Spinal cord (tissue), 10 donors: ENCODE data around the gene CEP192. TPM values are rescaled to one million over a fixed set of nuclear protein-coding genes. Genes with fewer than 3 reads are reported as not detected.

Experiments
- DNase-seq, 6 donors: peaks; one replicate each; pipeline versions ENCODE4 v3.0.0 to v3.0.0-alpha.2; 2013 to 2015; ENCODE audit warnings: low spot score in 6 of 6, low read depth in 4 of 6
- H3K27ac ChIP-seq: one replicate; pipeline ENCODE4 v1.5.1; 2013; ENCODE audit warnings: low read depth, low read length, control low read depth
- H3K27me3 ChIP-seq: one replicate; pipeline ENCODE4 v1.6.1; 2013; ENCODE audit warnings: low read length; ENCODE audit not compliant: control insufficient read depth, insufficient read depth
- H3K36me3 ChIP-seq: one replicate; pipeline ENCODE4 v1.6.1; 2013; ENCODE audit warnings: low read length; ENCODE audit not compliant: control insufficient read depth, insufficient read depth
- H3K4me1 ChIP-seq: one replicate; pipeline ENCODE4 v1.6.1; 2013; ENCODE audit warnings: low read length; ENCODE audit not compliant: control insufficient read depth, insufficient read depth
- H3K4me3 ChIP-seq: one replicate; pipeline ENCODE4 v1.5.1; 2013; ENCODE audit warnings: low read depth, low read length, control low read depth
- H3K9me3 ChIP-seq: one replicate; pipeline ENCODE4 v1.6.1; 2013; ENCODE audit warnings: low read length; ENCODE audit not compliant: control insufficient read depth, insufficient read depth
- WGBS: methylation state at CpG from one replicate; pipeline ENCODE4 v1.1.5; 2013; ENCODE audit warnings: missing lambda C conversion rate; ENCODE audit not compliant: insufficient coverage; 5-methylcytosine and 5-hydroxymethylcytosine counted together
- polyA plus RNA-seq, 2 donors: library from polyadenylated mRNA; unstranded; fragments of 120-200 nt; gene quantifications; one replicate each; pipeline ENCODE4 v1.2.1, GENCODE V29; 2013; ENCODE audit not compliant: insufficient read length in 2 of 2
- total RNA-seq, 2 donors: library from RNA; depleted of rRNA in 1 of 2; stranded (reverse); fragments of 120-200 nt in 1 of 2; fragments of >200 nt in 1 of 2; gene quantifications; one replicate each; pipeline versions ENCODE4 v1.2.3 to v1.2.4, GENCODE V29; 2013 to 2014
- donor health status: healthy.

The CEP192 gene
- total and polyA plus RNA-seq, 4 donors: 25.7 to 55.1 (median 34.6) TPM

DNA sequence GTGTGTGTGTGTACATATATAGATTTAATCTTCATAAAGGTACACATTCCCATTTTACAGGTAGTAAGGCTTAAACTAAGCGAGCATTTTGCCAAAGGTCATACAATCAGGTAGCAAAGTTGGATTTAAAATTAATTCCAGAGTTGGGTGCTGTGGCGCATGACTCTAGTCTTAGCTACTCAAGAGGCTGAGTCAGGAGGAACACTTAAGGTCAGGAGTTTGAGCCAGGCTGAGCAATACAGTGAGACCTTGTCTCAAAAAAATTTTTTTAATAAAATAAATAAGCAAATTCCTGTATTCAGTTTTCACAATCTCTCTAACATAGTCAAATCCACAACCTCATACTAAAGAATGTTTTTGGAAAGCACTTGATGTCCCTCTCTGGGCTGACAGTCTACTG is 115.9 kb downstream of the CEP192 start:
- peaks cover 38% of the 10 kb centered on the region for H3K36me3 ChIP-seq
- no peaks in the 10 kb centered on the region for H3K9me3 ChIP-seq
- H3K4me3 ChIP-seq: no peak overlapping the region
- H3K27me3 ChIP-seq: no peaks in the 10 kb centered on the region
- no peak for DNase-seq
- WGBS: no CpG with 5 or more reads among the region's 2 CpGs
- no peaks in the 10 kb centered on the region for H3K4me1 ChIP-seq
- no peak overlapping the region for H3K27ac ChIP-seq

DNA sequence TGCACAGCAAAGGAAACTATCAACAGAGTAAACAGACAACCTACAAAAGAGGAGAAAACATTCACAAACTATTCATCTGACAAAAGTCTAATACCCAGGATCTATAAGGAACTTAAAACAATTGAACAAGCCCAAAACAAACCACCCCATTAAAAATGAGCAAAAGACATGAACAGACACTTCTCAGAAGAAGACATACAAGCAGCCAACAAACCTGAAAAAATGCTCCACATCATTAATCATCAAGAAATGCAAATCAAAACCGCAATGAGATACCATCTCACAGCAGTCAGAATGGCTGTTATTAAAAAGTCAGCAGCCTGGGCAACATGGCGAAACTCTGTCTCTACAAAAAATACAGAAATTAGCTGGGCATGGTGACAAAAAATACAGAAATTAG is 117.2 kb downstream of the CEP192 start:
- H3K27me3 ChIP-seq: no peaks in the 10 kb centered on the region
- H3K4me1 ChIP-seq: no peaks in the 10 kb centered on the region
- no peaks in the 10 kb centered on the region for H3K9me3 ChIP-seq
- H3K36me3 ChIP-seq: peaks cover 28% of the 10 kb centered on the region
- no peak for DNase-seq
- no peak overlapping the region for H3K27ac ChIP-seq
- 0% methylated on average over 1 of the region's 2 CpGs for WGBS
- no peak overlapping the region for H3K4me3 ChIP-seq

GRCh38 chr18:13110559-13110958 is 119.4 kb downstream of the CEP192 start:
- Histone ChIP-seq H3K4me3 (no peak overlapping the region), H3K27me3 (no peaks in the 10 kb centered on the region), H3K4me1 (no peaks in the 10 kb centered on the region), H3K27ac (no peak overlapping the region), H3K36me3 (peaks cover 26% of the 10 kb centered on the region), H3K9me3 (no peaks in the 10 kb centered on the region)
- WGBS: 96% methylated on average over 3 of the region's 3 CpGs
- DNase-seq: no peak

DNA sequence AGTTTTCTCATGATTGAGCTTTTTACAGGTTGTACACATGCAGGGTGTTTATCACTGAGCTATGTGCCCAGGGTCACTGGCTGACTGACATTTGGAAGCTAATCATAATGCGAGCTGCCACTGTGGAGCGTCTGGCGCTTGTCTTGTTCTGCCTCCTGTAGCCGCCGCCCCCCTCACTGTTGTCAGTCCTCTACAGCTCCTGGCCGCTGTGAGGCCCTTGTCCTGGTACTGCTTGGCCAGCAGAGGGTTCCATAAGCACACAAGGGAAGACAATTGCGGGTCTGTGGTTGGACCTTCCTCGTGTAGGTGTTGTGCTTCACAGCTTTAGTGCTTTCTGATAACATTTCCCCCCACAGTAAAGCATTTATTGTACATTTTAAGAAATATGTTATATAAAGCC is 121.8 kb downstream of the CEP192 start:
- Histone ChIP-seq H3K4me3 (no peak overlapping the region), H3K9me3 (no peaks in the 10 kb centered on the region), H3K27me3 (no peaks in the 10 kb centered on the region), H3K4me1 (no peaks in the 10 kb centered on the region), H3K27ac (no peak overlapping the region), H3K36me3 (peaks cover 30% of the 10 kb centered on the region)
- WGBS: 25% methylated on average over 4 of the region's 8 CpGs
- peak in 3 of 6 donors; percentile 32 to 87 (median 83) for DNase-seq

DNA sequence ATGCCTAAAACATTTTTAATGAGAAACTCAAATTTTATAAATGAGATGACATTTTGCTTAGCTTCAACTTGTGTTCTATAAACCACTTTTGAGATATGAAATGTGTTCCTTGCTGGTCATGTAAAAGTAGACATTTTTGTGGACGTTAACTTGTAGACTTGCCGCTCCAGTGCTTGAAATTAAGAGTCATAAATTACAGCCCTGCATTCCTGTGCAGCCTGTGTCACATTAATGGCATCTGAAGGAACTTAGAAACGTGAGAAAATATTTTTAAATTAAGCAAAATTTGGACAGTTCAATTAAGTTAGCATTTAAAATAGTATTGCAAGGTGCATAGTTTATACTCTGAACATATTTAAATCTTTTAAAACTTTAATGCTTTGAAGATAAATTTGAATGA is 129.1 kb downstream of the CEP192 start:
- no peaks in the 10 kb centered on the region for H3K27me3 ChIP-seq
- 55% methylated on average over 2 of the region's 3 CpGs for WGBS
- H3K4me1 ChIP-seq: no peaks in the 10 kb centered on the region
- no peaks in the 10 kb centered on the region for H3K9me3 ChIP-seq
- peaks cover 18% of the 10 kb centered on the region for H3K36me3 ChIP-seq
- DNase-seq: no peak
- H3K4me3 ChIP-seq: no peak overlapping the region
- H3K27ac ChIP-seq: no peak overlapping the region

DNA sequence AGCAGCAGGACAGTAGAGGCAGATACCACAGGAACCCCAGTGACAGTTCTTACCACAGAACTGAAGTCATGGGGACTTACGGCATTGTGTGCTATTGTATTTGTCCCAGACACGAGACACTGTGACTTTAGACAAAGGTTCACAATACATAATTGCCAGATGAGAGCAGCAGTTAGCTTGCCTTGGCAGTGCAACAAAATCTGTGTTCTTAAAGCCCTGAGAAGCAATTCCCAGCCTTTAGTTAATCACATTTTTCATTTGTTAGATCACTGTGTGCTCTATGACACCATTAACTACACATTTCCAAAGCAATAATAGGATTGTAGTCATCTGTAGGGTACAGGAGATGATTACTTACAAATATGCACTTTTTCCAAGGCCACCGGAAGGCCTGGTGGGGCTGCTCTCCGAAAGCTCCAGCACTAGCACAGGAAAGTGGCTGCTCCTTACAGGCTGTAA is 129.8 kb downstream of the CEP192 start:
- H3K36me3 ChIP-seq: peaks cover 11% of the 10 kb centered on the region
- no peaks in the 10 kb centered on the region for H3K27me3 ChIP-seq
- no peaks in the 10 kb centered on the region for H3K4me1 ChIP-seq
- H3K9me3 ChIP-seq: no peaks in the 10 kb centered on the region
- peak overlapping the region; percentile 35 for H3K27ac ChIP-seq
- WGBS: 56% methylated on average over 4 of the region's 4 CpGs
- peak in 3 of 6 donors; percentile 2 to 74 (median 54) for DNase-seq
- H3K4me3 ChIP-seq: no peak overlapping the region

DNA sequence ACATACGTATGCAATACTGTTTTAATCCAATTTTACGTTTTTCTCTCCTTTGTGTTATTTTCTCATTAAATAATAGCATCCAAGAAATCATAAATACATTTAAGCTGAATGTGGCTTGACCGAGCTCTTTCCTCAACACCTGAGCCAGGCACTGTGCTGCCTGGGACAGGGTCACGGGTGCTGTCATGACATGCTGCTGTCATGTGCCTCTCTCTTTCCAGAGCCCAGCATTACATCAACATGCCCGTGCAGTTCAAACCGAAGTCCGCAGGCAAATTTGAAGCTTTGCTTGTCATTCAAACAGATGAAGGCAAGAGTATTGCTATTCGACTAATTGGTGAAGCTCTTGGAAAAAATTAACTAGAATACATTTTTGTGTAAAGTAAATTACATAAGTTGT is 133.2 kb downstream of the CEP192 start:
- DNase-seq: no peak
- Histone ChIP-seq H3K27me3 (no peaks in the 10 kb centered on the region), H3K27ac (no peak overlapping the region), H3K4me3 (no peak overlapping the region), H3K4me1 (no peaks in the 10 kb centered on the region), H3K9me3 (no peaks in the 10 kb centered on the region), H3K36me3 (peaks cover 16% of the 10 kb centered on the region)
- WGBS: 95% methylated on average over 2 of the region's 8 CpGs

- H3K27me3 ChIP-seq: no peaks in the 10 kb centered on the region
- no peak overlapping the region for H3K4me3 ChIP-seq
- DNase-seq: no peak
- H3K4me1 ChIP-seq: no peaks in the 10 kb centered on the region
- H3K9me3 ChIP-seq: no peaks in the 10 kb centered on the region
- H3K36me3 ChIP-seq: peaks cover 16% of the 10 kb centered on the region
- no CpG with 5 or more reads among the region's 5 CpGs for WGBS
- H3K27ac ChIP-seq: no peak overlapping the region
These were observed 134.0 kb downstream of the CEP192 start for GRCh38 chr18:13125191-13125590.

- H3K4me1 ChIP-seq: no peaks in the 10 kb centered on the region
- peaks cover 22% of the 10 kb centered on the region for H3K36me3 ChIP-seq
- no peaks in the 10 kb centered on the region for H3K9me3 ChIP-seq
- no peak overlapping the region for H3K27ac ChIP-seq
- WGBS: 97% methylated on average over 17 of the region's 17 CpGs
- H3K27me3 ChIP-seq: no peaks in the 10 kb centered on the region
- no peak overlapping the region for H3K4me3 ChIP-seq
- no peak for DNase-seq
These were observed 135.9 kb downstream of the CEP192 start for GRCh38 chr18:13126966-13127598.

DNA sequence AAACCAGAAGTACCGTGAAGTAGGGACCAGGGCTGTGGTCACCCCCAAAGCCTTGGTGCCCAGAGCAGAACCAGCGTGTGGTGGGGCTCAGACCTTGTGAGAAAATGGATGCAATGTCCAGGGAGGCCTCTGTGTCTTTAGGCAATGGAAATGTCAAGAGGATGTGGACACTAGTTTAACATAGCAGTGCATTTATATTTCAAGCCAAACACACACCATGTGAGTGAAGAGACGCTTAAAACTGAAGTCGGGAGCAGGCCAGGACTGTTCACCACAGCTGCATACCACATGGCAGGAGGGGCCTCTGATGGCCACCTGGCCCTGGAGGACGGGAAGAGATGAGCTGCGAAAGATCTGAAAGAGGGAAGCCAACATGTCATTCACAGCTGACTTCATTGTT is 140.1 kb downstream of the CEP192 start:
- WGBS: 66% methylated on average over 5 of the region's 6 CpGs
- Histone ChIP-seq H3K36me3 (peaks cover 17% of the 10 kb centered on the region), H3K27ac (no peak overlapping the region), H3K27me3 (peaks cover 4% of the 10 kb centered on the region), H3K4me1 (peaks cover 7% of the 10 kb centered on the region), H3K4me3 (no peak overlapping the region), H3K9me3 (no peaks in the 10 kb centered on the region)
- no peak for DNase-seq
